Measurements from ENCODE around the gene GAREM1. TPM values are rescaled to one million over a fixed set of nuclear protein-coding genes. Genes with fewer than 3 reads are reported as not detected.

GAREM1 gene
- total RNA-seq, 1 donor from 2014 or later = 8.7 TPM

DNA sequence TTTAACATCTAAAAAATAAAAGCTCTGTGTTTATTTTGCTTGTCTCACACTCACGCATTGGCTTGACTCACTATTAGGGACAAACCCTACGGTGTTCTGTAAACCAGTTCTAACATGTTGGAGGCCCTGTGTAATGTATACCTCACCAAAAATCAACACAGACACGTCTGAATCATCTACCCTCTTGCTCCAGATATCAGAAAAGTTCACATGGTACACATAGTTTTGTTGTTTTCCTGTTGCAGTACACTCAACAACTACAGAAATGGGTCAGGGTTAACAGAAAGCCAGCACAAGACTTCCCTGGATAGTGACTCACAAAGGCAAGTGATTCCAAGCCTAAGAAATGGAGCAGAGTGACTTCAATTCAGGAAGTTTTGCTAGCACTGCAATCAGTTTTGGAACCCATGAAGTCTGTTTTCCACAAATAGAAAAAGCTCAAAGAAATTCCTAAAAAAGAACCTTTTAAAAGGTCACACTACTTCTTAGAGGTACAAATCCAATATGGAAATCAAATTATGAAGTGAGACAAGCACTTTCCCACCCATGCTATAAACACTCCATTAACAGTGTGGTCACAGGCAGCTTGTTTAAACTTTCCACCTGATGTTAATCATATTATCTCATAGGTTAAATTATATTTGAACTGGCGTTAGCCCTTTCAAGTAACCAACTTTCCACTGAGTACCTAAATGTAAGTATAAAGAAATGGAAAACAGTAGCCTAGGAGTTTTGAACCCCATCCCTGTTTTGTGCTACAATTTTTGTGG is 87.4 kb downstream of the GAREM1 start:
- H3K36me3 Mint-ChIP-seq (ENCODE audit: unreplicated experiment) = no peaks in the 10 kb centered on the region
- H3K4me3 Mint-ChIP-seq (ENCODE audit: unreplicated experiment) = no peak overlapping the region
- H3K9me3 Mint-ChIP-seq (ENCODE audit: unreplicated experiment) = no peaks in the 10 kb centered on the region
- no peak overlapping the region for H3K27ac Mint-ChIP-seq (ENCODE audit: unreplicated experiment)
- peaks cover 7% of the 10 kb centered on the region for H3K4me1 Mint-ChIP-seq (ENCODE audit: low read depth, unreplicated experiment)
- TF ChIP-seq, protein P1, sequence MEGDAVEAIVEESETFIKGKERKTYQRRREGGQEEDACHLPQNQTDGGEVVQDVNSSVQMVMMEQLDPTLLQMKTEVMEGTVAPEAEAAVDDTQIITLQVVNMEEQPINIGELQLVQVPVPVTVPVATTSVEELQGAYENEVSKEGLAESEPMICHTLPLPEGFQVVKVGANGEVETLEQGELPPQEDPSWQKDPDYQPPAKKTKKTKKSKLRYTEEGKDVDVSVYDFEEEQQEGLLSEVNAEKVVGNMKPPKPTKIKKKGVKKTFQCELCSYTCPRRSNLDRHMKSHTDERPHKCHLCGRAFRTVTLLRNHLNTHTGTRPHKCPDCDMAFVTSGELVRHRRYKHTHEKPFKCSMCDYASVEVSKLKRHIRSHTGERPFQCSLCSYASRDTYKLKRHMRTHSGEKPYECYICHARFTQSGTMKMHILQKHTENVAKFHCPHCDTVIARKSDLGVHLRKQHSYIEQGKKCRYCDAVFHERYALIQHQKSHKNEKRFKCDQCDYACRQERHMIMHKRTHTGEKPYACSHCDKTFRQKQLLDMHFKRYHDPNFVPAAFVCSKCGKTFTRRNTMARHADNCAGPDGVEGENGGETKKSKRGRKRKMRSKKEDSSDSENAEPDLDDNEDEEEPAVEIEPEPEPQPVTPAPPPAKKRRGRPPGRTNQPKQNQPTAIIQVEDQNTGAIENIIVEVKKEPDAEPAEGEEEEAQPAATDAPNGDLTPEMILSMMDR (IDR thresholded peaks at IDR 0.05; ENCODE audit: partially characterized antibody, unreplicated experiment) = no peak
- H3K27me3 Mint-ChIP-seq (ENCODE audit: unreplicated experiment) = no peaks in the 10 kb centered on the region
- no peak for DNase-seq

DNA sequence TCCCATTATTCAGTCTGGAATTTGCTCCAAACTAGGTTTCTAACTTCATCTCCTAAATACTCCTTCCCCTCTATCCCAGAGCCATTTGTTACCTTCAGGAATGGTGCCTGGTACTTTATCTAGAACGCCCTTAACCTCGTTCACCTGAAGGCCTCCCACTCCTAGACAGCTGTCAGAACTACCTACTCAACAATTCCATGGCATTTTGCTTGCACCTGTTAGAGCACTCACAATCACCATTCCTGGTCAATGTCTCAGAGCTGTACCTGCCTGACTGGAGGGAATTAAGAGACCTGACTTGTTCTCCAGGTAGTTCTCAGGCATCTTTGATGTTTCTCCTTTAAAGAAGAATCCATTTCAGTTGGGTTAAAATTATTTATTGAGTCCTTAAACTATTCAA is 88.9 kb downstream of the GAREM1 start:
- H3K4me1 Mint-ChIP-seq (ENCODE audit: low read depth, unreplicated experiment) = peaks cover 7% of the 10 kb centered on the region
- H3K4me3 Mint-ChIP-seq (ENCODE audit: unreplicated experiment) = no peak overlapping the region
- H3K9me3 Mint-ChIP-seq (ENCODE audit: unreplicated experiment) = no peaks in the 10 kb centered on the region
- TF ChIP-seq, protein P1 (IDR thresholded peaks at IDR 0.05; ENCODE audit: partially characterized antibody, unreplicated experiment) = no peak
- H3K27ac Mint-ChIP-seq (ENCODE audit: unreplicated experiment) = no peak overlapping the region
- H3K36me3 Mint-ChIP-seq (ENCODE audit: unreplicated experiment) = no peaks in the 10 kb centered on the region
- no peak for DNase-seq
- no peaks in the 10 kb centered on the region for H3K27me3 Mint-ChIP-seq (ENCODE audit: unreplicated experiment)

DNA sequence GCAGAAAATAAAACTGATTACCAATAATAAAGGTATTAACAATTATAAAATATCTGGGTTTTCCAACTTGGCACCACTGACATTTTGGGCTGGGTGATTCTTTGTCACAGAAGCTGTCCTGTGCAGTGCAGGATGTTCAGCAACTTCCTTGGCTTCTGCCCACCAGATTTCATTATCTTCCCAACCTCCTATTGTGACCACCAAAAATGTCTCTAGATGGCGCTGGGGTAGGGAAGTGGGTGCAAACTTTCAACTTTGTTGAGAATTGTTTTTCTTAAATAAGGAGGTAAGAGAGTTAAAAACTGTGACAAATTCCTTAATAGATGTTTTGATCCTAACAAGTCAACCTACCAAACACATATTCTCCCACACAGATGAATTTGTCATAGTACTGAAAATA is 90.1 kb downstream of the GAREM1 start:
- DNase-seq = no peak
- Mint-ChIP-seq H3K9me3 (ENCODE audit: unreplicated experiment) (no peaks in the 10 kb centered on the region), H3K27ac (ENCODE audit: unreplicated experiment) (no peak overlapping the region), H3K4me3 (ENCODE audit: unreplicated experiment) (no peak overlapping the region), H3K27me3 (ENCODE audit: unreplicated experiment) (no peaks in the 10 kb centered on the region), H3K36me3 (ENCODE audit: unreplicated experiment) (no peaks in the 10 kb centered on the region), H3K4me1 (ENCODE audit: low read depth, unreplicated experiment) (no peaks in the 10 kb centered on the region)
- TF ChIP-seq, protein P1 (IDR thresholded peaks at IDR 0.05; ENCODE audit: partially characterized antibody, unreplicated experiment) = no peak

DNA sequence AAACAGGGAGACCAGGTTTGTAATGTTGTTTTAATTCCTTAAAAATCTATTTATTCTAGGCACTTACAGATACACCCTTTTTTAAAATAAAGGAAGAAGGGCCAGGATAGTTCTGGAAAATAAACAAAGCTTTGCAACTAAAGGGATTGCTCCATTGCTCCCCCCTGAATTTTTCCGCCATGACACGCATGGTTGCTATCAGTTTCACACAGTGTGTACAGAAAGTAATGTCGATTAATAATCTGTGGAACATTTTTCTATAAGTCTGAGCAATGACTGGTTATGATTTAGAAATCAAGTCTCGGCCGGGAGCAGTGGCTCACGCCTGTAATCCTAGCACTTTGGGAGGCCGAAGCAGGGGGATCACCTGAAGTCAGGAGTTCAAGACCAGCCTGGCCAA is 90.8 kb downstream of the GAREM1 start:
- Mint-ChIP-seq H3K36me3 (ENCODE audit: unreplicated experiment) (no peaks in the 10 kb centered on the region), H3K4me3 (ENCODE audit: unreplicated experiment) (no peak overlapping the region), H3K4me1 (ENCODE audit: low read depth, unreplicated experiment) (no peaks in the 10 kb centered on the region), H3K27me3 (ENCODE audit: unreplicated experiment) (no peaks in the 10 kb centered on the region), H3K27ac (ENCODE audit: unreplicated experiment) (no peak overlapping the region), H3K9me3 (ENCODE audit: unreplicated experiment) (no peaks in the 10 kb centered on the region)
- DNase-seq = no peak
- TF ChIP-seq, protein P1 (IDR thresholded peaks at IDR 0.05; ENCODE audit: partially characterized antibody, unreplicated experiment) = no peak

DNA sequence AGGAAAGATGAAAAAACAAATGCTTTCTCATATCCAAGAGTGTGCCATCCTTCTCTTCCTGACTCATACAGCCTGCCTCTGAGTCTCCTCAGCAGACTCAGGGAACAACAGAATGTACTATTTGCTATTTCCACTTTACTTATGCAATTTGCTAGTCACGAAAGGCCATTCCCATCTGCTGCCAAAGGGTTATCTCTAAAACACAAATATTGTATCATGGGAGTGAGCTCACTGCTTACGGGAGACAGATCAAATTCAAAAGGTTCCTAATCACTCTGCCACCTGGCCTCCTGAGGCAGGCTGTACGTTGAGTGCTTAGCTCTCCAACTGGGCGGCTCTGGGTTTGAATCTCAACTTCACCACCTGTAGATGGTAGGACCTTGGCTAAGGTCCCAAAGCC is 92.0 kb downstream of the GAREM1 start:
- Mint-ChIP-seq H3K27me3 (ENCODE audit: unreplicated experiment) (no peaks in the 10 kb centered on the region), H3K4me3 (ENCODE audit: unreplicated experiment) (no peak overlapping the region), H3K9me3 (ENCODE audit: unreplicated experiment) (no peaks in the 10 kb centered on the region), H3K36me3 (ENCODE audit: unreplicated experiment) (no peaks in the 10 kb centered on the region), H3K27ac (ENCODE audit: unreplicated experiment) (no peak overlapping the region), H3K4me1 (ENCODE audit: low read depth, unreplicated experiment) (no peaks in the 10 kb centered on the region)
- no peak for DNase-seq
- TF ChIP-seq, protein P1 (IDR thresholded peaks at IDR 0.05; ENCODE audit: partially characterized antibody, unreplicated experiment) = no peak

Measured in glutamatergic neuron (in vitro differentiated cells).